Mammary epithelial cell (primary cell): Measurements from ENCODE around the gene ROPN1.

Source experiments
- CTCF ChIP-seq, 2 donors: IDR thresholded peaks in 1 of 2; conservative IDR thresholded peaks in 1 of 2; 2 replicates each; pipeline ENCODE4 v1.5.1; 2011 to 2012; ENCODE audit warnings: inconsistent platforms in 2 of 2, low read length in 2 of 2, mild to moderate bottlenecking in 2 of 2, control low read depth in 1 of 2, low read depth in 1 of 2; ENCODE audit not compliant: insufficient read depth in 1 of 2; ENCODE audit errors: extremely low read depth in 1 of 2
- EZH2 ChIP-seq: IDR thresholded peaks from 2 replicates; pipeline ENCODE4 v1.6.1; 2012; ENCODE audit warnings: low read length, inconsistent platforms, borderline replicate concordance

DNA sequence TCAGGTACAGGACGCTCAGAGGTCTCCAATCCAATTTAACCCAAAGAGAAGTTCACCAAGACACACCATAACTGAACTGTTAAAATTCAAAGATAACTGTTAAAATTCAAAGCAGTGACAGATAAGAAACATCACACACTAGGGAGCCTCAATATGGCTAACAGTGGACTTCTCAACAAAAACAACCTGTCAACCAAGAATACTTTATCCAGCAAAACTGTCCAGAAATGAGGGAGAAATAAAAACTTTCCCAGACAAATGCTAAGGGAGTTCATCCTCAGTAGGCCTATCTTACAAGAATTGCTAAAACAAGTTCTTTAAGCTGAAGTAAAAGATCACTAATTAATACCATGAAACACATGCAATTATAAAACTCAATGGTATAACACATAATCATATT, 71.5 kb downstream of the ROPN1 start:
- TF ChIP-seq CTCF (conservative IDR thresholded peaks at IDR 0.05 in 1 of 2, IDR thresholded peaks at IDR 0.05 in 1 of 2; ENCODE audit: extremely low read depth in 1 of 2, insufficient read depth in 1 of 2, low read depth in 1 of 2, low read length in 2 of 2) (no peak), EZH2 (no peak)
